T-helper 1 cell (primary cell): ENCODE results near the gene ATP1B2.
A peak's percentile ranks its signal among the peaks of the same experiment; 100 is the strongest.

Source experiments
- DNase-seq, 5 donors: peaks; one replicate each; pipeline ENCODE4 v3.0.0-alpha.2; 2012 to 2020

The ATP1B2 gene

DNA sequence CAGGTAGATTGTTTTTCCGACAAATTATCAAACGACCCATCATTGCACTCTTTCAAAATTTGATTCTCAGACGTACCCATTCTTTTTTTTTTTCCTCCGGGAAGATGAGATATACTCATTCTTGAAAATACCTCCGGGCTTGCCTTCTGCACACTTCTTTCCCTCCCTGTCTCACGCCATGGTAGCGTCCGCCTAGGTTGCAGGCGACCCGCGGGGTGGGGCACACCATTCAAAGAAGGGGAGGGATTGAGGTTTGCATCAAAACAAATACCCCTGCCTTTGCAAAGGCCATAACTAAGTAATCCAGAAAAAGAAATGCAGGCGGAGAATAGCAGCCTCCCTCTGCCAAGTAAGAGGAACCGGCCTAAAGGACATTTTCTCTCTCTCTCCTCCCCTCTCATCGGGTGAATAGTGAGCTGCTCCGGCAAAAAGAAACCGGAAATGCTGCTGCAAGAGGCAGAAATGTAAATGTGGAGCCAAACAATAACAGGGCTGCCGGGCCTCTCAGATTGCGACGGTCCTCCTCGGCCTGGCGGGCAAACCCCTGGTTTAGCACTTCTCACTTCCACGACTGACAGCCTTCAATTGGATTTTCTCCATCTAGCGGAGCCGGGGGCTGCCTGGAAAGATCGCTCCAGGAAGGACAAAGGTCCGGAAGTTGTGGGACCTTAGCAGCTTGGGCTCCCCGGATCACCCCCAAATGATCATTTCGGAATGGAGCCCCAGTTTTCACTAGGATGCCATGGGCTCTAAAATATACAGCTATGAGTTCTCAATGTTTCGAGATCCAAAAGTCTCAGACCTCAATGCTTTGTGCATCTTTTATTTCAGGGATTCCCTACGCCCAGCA is 35.7 kb downstream of the ATP1B2 start:
- DNase-seq = peak; percentile 49 to 89 (median 71)

DNA sequence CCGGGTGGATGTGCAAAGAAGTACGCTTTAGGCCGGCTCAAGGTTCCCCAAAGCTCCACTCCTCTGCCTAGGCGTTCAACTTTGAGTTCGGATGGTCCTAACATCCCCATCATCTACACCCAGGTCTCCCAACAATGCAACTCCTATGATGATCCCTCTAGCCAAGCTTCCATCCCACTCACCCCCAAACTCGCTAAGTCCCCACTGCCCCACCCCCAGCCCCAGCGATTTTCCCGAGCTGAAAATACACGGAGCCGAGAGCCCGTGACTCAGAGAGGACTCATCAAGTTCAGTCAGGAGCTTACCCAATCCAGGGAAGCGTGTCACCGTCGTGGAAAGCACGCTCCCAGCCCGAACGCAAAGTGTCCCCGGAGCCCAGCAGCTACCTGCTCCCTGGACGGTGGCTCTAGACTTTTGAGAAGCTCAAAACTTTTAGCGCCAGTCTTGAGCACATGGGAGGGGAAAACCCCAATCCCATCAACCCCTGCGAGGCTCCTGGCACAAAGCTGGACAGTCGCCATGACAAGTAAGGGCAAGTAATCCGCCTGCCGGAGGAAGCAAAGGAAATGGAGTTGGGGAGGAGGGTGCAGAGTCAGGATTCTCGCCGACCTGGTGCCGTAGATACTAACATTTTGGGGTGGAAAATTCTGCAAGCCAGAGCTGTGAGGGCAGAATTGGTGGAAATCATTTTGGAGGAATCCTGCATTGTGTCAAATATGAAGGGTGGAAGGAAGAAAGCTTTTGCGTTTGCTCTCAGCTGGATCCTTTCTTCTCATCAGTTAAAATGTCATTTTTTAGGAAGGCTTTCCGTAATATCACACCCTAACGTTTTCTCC is 36.6 kb downstream of the ATP1B2 start, which contains the start of gene TP53:
TSS of gene TP53 (minus strand) at position 419 of the 836 bp plus-strand sequence. CDS start 10,896 bp downstream, outside the sequence.
- DNase-seq = peak; percentile 75 to 93 (median 84)

DNA sequence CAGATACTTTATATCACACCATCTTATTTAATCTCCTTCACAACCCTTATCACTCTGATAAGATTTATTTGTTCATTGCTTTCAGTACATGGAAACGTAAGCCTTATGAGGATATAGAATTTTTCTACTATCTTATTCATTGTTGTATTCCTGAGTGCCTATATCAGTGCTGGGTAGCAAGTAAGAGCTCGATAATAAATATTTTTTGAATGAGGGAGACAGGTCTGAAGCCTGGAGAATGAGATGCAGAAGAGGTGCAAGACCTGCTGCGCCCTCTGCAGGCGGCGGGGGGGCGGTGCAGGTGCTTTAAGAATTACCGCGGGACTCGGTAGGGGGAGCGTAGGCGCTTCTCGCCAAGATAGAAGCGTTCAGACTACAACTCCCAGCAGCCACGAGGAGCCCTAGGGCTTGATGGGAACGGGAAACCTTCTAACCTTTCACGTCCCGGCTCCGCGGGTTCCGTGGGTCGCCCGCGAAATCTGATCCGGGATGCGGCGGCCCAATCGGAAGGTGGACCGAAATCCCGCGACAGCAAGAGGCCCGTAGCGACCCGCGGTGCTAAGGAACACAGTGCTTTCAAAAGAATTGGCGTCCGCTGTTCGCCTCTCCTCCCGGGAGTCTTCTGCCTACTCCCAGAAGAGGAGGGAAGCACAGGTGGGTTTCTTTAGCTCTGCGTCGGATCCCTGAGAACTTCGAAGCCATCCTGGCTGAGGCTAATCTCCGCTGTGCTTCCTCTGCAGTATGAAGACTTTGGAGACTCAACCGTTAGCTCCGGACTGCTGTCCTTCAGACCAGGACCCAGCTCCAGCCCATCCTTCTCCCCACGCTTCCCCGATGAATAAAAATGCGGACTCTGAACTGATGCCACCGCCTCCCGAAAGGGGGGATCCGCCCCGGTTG is 37.4 kb downstream of the ATP1B2 start, which contains the start of gene WRAP53:
TSS of gene WRAP53 (plus strand) at position 570 of the 900 bp plus-strand sequence. CDS start at position 742, 172 bp downstream.
- peak; percentile 86 to 97 (median 89) for DNase-seq

- DNase-seq = no peak
Measured at GRCh38 chr17:7688808-7689316, 38.1 kb downstream of the ATP1B2 start.

DNA sequence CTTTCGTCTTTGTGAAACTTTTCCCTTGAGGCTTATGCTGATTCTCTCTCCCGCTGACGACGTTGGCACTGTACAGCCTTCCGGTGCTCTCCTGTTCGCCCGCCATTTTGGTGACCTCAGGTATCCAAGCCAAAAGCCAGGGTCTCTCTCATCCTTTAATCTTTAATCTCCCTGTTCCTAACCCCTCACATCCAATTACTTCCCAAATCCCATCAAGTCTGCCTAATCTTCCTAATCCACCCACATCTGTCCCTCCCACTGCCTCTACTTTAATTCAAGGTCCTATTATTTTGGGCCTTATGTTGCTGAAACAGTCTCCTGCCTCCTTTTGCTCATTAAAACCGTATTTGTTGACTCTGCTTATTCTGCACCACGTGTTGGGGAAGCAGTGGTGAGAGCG is 44.9 kb downstream of the ATP1B2 start:
- no peak for DNase-seq

GRCh38 chr17:7697828-7698588 is 47.3 kb downstream of the ATP1B2 start:
- DNase-seq = no peak

- no peak for DNase-seq
Measured at GRCh38 chr17:7700510-7700909, 49.8 kb downstream of the ATP1B2 start.

DNA sequence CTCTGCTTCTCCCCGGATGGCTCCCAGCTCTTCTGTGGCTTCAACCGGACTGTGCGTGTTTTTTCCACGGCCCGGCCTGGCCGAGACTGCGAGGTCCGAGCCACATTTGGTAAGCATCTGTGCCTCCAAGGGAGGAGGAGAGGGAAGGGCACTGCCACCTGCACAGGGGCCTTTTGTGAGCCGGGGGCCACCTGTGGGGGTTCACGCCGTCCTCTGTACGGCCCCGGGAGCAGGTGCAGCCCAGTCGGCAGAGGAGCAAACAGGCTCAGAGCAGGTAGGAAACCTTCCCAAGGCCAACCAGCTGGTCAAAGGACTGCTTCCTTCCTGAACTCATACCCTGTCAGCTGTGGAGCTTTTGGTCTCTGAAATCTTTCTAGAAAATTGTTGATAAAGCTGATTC is 51.0 kb downstream of the ATP1B2 start:
- no peak for DNase-seq

- no peak for DNase-seq
Measured at GRCh38 chr17:7702776-7703175, 52.0 kb downstream of the ATP1B2 start.

GRCh38 chr17:7703584-7704479 is 53.1 kb downstream of the ATP1B2 start:
- no peak for DNase-seq

DNA sequence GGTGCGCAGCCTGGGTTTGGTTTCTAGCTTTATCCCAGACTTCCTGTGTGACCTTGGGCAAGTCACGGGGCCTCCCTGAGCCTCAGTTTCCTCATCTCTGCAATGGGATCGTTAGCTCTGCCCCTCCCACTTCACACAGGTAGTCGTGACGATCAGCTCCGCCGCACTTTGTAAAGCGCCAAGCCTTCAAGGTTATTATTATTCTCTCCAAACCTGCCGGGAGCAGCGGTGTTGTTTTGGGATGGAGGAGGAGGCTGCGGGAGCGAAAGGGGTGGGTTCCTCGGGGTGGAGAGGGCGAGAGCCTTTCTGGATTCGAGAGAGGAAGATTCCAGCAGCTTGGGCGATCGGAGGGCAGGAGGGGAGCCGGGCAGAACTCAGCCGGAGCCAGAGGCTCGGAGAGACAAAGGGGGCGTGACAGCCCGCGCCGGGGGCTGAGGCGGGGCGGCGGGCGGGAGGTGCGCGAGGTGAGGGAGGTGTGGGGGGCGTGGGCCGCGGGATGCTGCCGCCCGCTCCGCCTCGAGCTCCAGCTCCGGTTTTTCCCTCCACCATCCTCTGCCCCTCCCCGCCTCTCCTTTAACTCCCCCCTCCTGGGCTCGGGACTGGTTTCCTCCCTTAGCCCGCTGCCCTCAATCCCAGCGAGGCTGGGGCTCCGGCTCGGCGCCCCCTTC is 54.0 kb downstream of the ATP1B2 start, which contains the start of gene EFNB3:
TSS of gene EFNB3 (plus strand) at position 602 of the 668 bp plus-strand sequence. CDS start 397 bp downstream, outside the sequence.
- DNase-seq = no peak

DNA sequence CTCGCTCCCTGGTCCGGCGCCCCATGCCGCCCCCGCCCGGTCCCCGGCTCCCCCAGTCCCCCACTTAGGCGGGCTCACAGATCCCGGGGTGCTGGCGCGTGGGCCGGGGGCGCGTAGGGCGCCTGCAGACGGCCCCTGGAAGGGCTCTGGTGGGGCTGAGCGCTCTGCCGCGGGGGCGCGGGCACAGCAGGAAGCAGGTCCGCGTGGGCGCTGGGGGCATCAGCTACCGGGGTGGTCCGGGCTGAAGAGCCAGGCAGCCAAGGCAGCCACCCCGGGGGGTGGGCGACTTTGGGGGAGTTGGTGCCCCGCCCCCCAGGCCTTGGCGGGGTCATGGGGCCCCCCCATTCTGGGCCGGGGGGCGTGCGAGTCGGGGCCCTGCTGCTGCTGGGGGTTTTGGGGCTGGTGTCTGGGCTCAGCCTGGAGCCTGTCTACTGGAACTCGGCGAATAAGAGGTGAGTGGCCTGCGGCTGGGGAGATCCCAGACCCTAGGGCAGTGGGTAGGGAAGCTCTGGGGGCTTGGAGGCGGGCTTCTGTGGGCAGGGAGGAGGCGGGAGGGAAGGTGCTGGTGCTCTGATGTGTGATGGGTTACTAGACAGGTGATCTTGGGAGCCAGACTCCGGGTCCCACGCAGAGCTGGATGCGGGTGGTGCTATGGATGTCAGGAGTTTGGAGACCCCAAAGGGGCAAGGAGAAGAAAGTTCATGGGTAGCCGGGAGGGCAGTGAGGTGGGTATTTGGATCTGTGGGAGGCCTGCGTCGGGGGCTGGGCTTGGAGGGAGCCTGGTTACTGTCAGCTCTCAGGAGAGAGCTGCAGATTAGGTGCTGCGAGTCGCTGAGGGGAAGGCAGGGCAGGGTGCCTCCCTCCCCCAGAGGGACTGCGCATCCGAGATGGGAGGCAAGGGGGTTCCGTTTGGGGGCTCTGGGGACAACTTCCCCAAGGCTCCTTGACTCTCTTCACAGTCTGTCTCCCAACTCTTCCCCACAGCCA is 54.8 kb downstream of the ATP1B2 start:
- DNase-seq = no peak

- DNase-seq = no peak
Measured at GRCh38 chr17:7706631-7707354, 56.1 kb downstream of the ATP1B2 start.
